HepG2 (cell line): ENCODE data around the gene RAB43. TPM values are rescaled to one million over a fixed set of nuclear protein-coding genes. Genes with fewer than 3 reads are reported as not detected.

Experiments used
- ATF7 ChIP-seq, 2 experiments: fragments of 450-650 bp in 1 of 2; sonication (generic) in 1 of 2; formaldehyde crosslinking in 1 of 2; IDR thresholded peaks; 2 replicates each; pipeline versions ENCODE4 v1.4.0 to v1.6.1; 2016 to 2020; ENCODE audit warnings: antibody characterized with exemption in 1 of 2, mild to moderate bottlenecking in 1 of 2, missing genetic modification reagents in 1 of 2
- CBX1 ChIP-seq: IDR thresholded peaks from one replicate; pipeline ENCODE4 v1.6.1; 2016; ENCODE audit warnings: antibody characterized with exemption, low read depth
- CCDC6 ChIP-seq: sonication (generic); formaldehyde crosslinking; IDR thresholded peaks from 2 replicates; pipeline ENCODE4 v1.8.1; 2022; ENCODE audit warnings: mild to moderate bottlenecking, missing genetic modification reagents, moderate library complexity
- CSRNP1 ChIP-seq: sonication (generic); formaldehyde crosslinking; IDR thresholded peaks from 2 replicates; pipeline ENCODE4 v1.8.1; 2023; ENCODE audit warnings: mild to moderate bottlenecking, missing genetic modification reagents
- CTCF ChIP-seq: sonication (generic); formaldehyde crosslinking; IDR thresholded peaks from 2 replicates; pipeline ENCODE4 v1.5.0; 2020; ENCODE audit warnings: mild to moderate bottlenecking, missing genetic modification reagents, moderate library complexity
- FOXP4 ChIP-seq: sonication (generic); formaldehyde crosslinking; IDR thresholded peaks from 2 replicates; pipeline ENCODE4 v1.4.0; 2020; ENCODE audit warnings: missing genetic modification reagents
- IKZF5 ChIP-seq: IDR thresholded peaks from 2 replicates; pipeline ENCODE4 v1.6.1; 2018; ENCODE audit warnings: missing genetic modification reagents, mild to moderate bottlenecking, missing compliant biosample characterization
- LCORL ChIP-seq, 2 experiments: fragments of 450-650 bp in 1 of 2; sonication (generic) in 1 of 2; formaldehyde crosslinking in 1 of 2; IDR thresholded peaks; 2 replicates each; pipeline versions ENCODE4 v1.5.0 to v1.6.1; 2017 to 2020; ENCODE audit warnings: antibody characterized with exemption in 1 of 2, missing genetic modification reagents in 1 of 2
- MIER2 ChIP-seq: IDR thresholded peaks from 2 replicates; pipeline ENCODE4 v1.6.1; 2016; ENCODE audit warnings: missing biosample characterization, missing genetic modification reagents
- MTF1 ChIP-seq: sonication (generic); formaldehyde crosslinking; IDR thresholded peaks from 2 replicates; pipeline ENCODE4 v1.5.0; 2020; ENCODE audit warnings: missing genetic modification reagents
- POGK ChIP-seq: sonication (generic); formaldehyde crosslinking; conservative IDR thresholded peaks from 2 replicates; pipeline ENCODE4 v1.8.0; 2022; ENCODE audit warnings: mild to moderate bottlenecking, moderate library complexity, missing genetic modification reagents
- REPIN1 ChIP-seq: sonication (generic); formaldehyde crosslinking; IDR thresholded peaks from 2 replicates; pipeline ENCODE4 v1.8.0; 2022; ENCODE audit warnings: missing genetic modification reagents, low read depth, mild to moderate bottlenecking, borderline replicate concordance
- RXRB ChIP-seq: IDR thresholded peaks from 2 replicates; pipeline ENCODE4 v1.6.1; 2016; ENCODE audit warnings: borderline replicate concordance, missing genetic modification reagents, missing compliant biosample characterization
- TERF1 ChIP-seq: sonication (generic); formaldehyde crosslinking; IDR thresholded peaks from 2 replicates; pipeline ENCODE4 v1.8.0; 2022; ENCODE audit warnings: mild to moderate bottlenecking, missing genetic modification reagents, moderate library complexity
- TRIM22 ChIP-seq: fragments of 450-650 bp; IDR thresholded peaks from 2 replicates; pipeline ENCODE4 v1.6.1; 2017
- ZNF274 ChIP-seq: sonication (generic); formaldehyde crosslinking; IDR thresholded peaks from 2 replicates; pipeline ENCODE4 v1.5.1; 2020; ENCODE audit warnings: mild to moderate bottlenecking, missing genetic modification reagents
- polyA plus RNA-seq, 8 experiments: library from polyadenylated mRNA; depleted of rRNA in 3 of 8; stranded (reverse) in 7 of 8; unstranded in 1 of 8; fragments of >200 nt; fragmentation: Illumina TruSeq in 4 of 8; extraction: Trizol in 4 of 8; gene quantifications; 2 replicates each; pipeline versions ENCODE4 v1.2.1 to v1.2.3, GENCODE V29; 2011 to 2016; ENCODE audit warnings: low read depth in 4 of 8, missing spikeins in 1 of 8, mixed read lengths in 1 of 8; ENCODE audit not compliant: insufficient read depth in 1 of 8
- total RNA-seq, 5 experiments: library from RNA; depleted of rRNA; stranded (reverse); fragments of >200 nt; fragmentation: Illumina TruSeq; extraction: Trizol; gene quantifications; 2 replicates each; pipeline ENCODE4 v1.2.3, GENCODE V29; 2016; ENCODE audit warnings: low read depth in 1 of 5

The RAB43 gene
- total and polyA plus RNA-seq, 2 of the 13 experiments (the other 11 are each of a cell fraction or from before 2014, with no cell fraction given), result 11.8 to 18.4 TPM

GRCh38 chr3:129119365-129120100, 2.1 kb downstream of the RAB43 start (continued):
- TF ChIP-seq TERF1 (CRISPR knock-in tag) (no peak), CBX1 (peak; percentile 48), CTCF (CRISPR knock-in tag) (peak; percentile 21; the same call in 1 of the 2 replicates), ZNF274 (CRISPR knock-in tag) (0 out of 2 replicates have a peak, but pooled peaks have one; percentile 24), ATF7 (IDR thresholded peaks at IDR 0.05) (no peak), ATF7 (CRISPR knock-in tag; IDR thresholded peaks at IDR 0.05) (peak; percentile 26; the same call in 1 of the 2 replicates), IKZF5 (CRISPR knock-in tag) (peak; percentile 90), MTF1 (no peak), FOXP4 (CRISPR knock-in tag) (peak; percentile 99), REPIN1 (CRISPR knock-in tag) (peak; percentile 74), RXRB (CRISPR knock-in tag) (peak; percentile 90), TRIM22 (no peak), POGK (CRISPR knock-in tag) (peak; percentile 79; the same call in 1 of the 2 replicates), CSRNP1 (peak; percentile 66; the same call in 1 of the 2 replicates), LCORL (IDR thresholded peaks at IDR 0.05) (peak; percentile 42; the same call in 1 of the 2 replicates), LCORL (CRISPR knock-in tag; IDR thresholded peaks at IDR 0.05) (peak; percentile 84), MIER2 (CRISPR knock-in tag) (peak; percentile 67; the same call in 1 of the 2 replicates), CCDC6 (CRISPR knock-in tag) (peak; percentile 91)
